K562 (cell line): Measurements from ENCODE around the gene COA6. TPM values are rescaled to one million over a fixed set of nuclear protein-coding genes. Genes with fewer than 3 reads are reported as not detected.

ENCODE experiments used
- ATAC-seq: fragments of 200-7000 bp; cut with Tn5 transposase; 3 replicates; pipeline ENCODE4 v1.9.1; 2020; ENCODE audit warnings: moderate library complexity
- BruUV-seq: library from RNA; stranded (reverse); fragments of 400-500 nt; replicated peaks from 2 replicates; lab custom pipeline; 2021; lab: Mats Ljungman, UMichigan
- CTCF ChIA-PET: fragments of 300-600 bp; formaldehyde crosslinking; extraction: SDS; loops from one replicate; lab custom pipeline; 2021; ENCODE audit warnings: low intra/inter-chr PET ratio; lab: Yijun Ruan, JAX
- POLR2A ChIA-PET: fragments of 300-600, 350-650 bp; sonication (Branson Sonifier 250); formaldehyde crosslinking; extraction: SDS; loops from one replicate; lab custom pipeline; 2021; ENCODE audit warnings: antibody characterized with exemption, inconsistent platforms; lab: Yijun Ruan, JAX
- DNase-seq, 4 experiments: peaks; one replicate each; pipeline versions ENCODE4 v3.0.0 to v3.0.0-alpha.2; 2011 to 2018; ENCODE audit warnings: low spot score in 3 of 4, mixed read lengths in 3 of 4; ENCODE audit errors: extremely low read depth in 1 of 4
- FAIRE-seq: peaks from 2 replicates; lab custom pipeline; 2011; peaks lifted over from hg19 to GRCh38; lab: Jason Lieb, UNC
- H2AFZ ChIP-seq: 2 replicates; pipeline ENCODE4 v1.6.0; 2011; ENCODE audit warnings: low read depth, low read length, control low read depth, inconsistent platforms
- H3K27ac ChIP-seq: fragments of 200-600 bp; 3 replicates; pipeline ENCODE4 v1.8.0; 2011; ENCODE audit warnings: low read depth, mild to moderate bottlenecking, control low read depth, inconsistent platforms, low read length, moderate library complexity, mixed read lengths; ENCODE audit errors: extremely low read depth
- H3K27me3 ChIP-seq, 2 experiments: fragments of 300-600 bp in 1 of 2; 2 replicates in 1 of 2; 3 replicates in 1 of 2; pipeline versions ENCODE4 v1.6.0 to v1.8.0; 2011; ENCODE audit warnings: inconsistent platforms in 2 of 2, low read length in 2 of 2, mild to moderate bottlenecking in 1 of 2, mixed read lengths in 1 of 2, moderate library complexity in 1 of 2; ENCODE audit not compliant: control insufficient read depth in 2 of 2, insufficient read depth in 2 of 2
- H3K36me3 ChIP-seq: fragments of 300-600 bp; 3 replicates; pipeline ENCODE4 v1.8.0; 2011; ENCODE audit warnings: mild to moderate bottlenecking, low read length, inconsistent platforms; ENCODE audit not compliant: control insufficient read depth, insufficient read depth
- H3K4me1 ChIP-seq, 2 experiments: fragments of 200-600 bp in 1 of 2; replicated peaks in 1 of 2; 2 replicates in 1 of 2; 3 replicates in 1 of 2; pipeline versions ENCODE4 v1.5.1 to v1.8.0; 2011; ENCODE audit warnings: inconsistent platforms in 2 of 2, low read length in 2 of 2, mild to moderate bottlenecking in 1 of 2, mixed read lengths in 1 of 2, moderate library complexity in 1 of 2; ENCODE audit not compliant: control insufficient read depth in 2 of 2, insufficient read depth in 2 of 2
- H3K4me2 ChIP-seq: 2 replicates; pipeline ENCODE4 v1.6.1; 2011; ENCODE audit warnings: low read length, control low read depth, inconsistent platforms, mixed read lengths; ENCODE audit not compliant: insufficient read depth
- H3K4me3 ChIP-seq: fragments of 200-600 bp; sonication (generic), shearing (Covaris generic); 2 replicates; pipeline ENCODE4 v1.5.1; 2016; ENCODE audit warnings: control low read depth, inconsistent platforms
- H3K79me2 ChIP-seq: fragments of 200-600 bp; 3 replicates; pipeline ENCODE4 v1.8.0; 2011; ENCODE audit warnings: low read length, inconsistent platforms; ENCODE audit not compliant: control insufficient read depth, insufficient read depth
- H3K9ac ChIP-seq, 2 experiments: 2 replicates each; pipeline versions ENCODE4 v1.6.0 to v1.6.1; 2011; ENCODE audit warnings: low read depth in 2 of 2, low read length in 2 of 2, control low read depth in 1 of 2, inconsistent platforms in 1 of 2, mild to moderate bottlenecking in 1 of 2, mixed read lengths in 1 of 2; ENCODE audit not compliant: insufficient read depth in 1 of 2
- H3K9me1 ChIP-seq: one replicate; pipeline ENCODE4 v1.6.0; 2011; ENCODE audit warnings: inconsistent platforms, mild to moderate bottlenecking, low read length, moderate library complexity; ENCODE audit not compliant: control insufficient read depth, insufficient read depth
- H3K9me3 ChIP-seq: replicated peaks from 2 replicates; pipeline ENCODE4 v1.5.1; 2011; ENCODE audit warnings: low read depth, low read length, inconsistent platforms; ENCODE audit not compliant: control insufficient read depth, insufficient read depth
- H4K20me1 ChIP-seq: replicated peaks from 2 replicates; pipeline ENCODE4 v1.6.1; 2011; ENCODE audit warnings: low read length, inconsistent platforms, mixed read lengths; ENCODE audit not compliant: control insufficient read depth, insufficient read depth
- C11orf30 ChIP-seq: fragments of 450-650 bp; IDR thresholded peaks from 2 replicates; pipeline ENCODE4 v1.6.1; 2016; ENCODE audit warnings: low read depth, mild to moderate bottlenecking
- CBX8 ChIP-seq: fragments of 200-600 bp; sonication (generic); IDR thresholded peaks from 2 replicates; pipeline ENCODE4 v1.6.1; 2012; ENCODE audit warnings: borderline replicate concordance, mixed run types, low read depth, mild to moderate bottlenecking, moderate library complexity, mixed read lengths, low read length, control low read depth, inconsistent platforms; ENCODE audit not compliant: poor library complexity, severe bottlenecking; ENCODE audit errors: extremely low read depth
- CLOCK ChIP-seq: fragments of 250-450 bp; sonication (Bioruptor Pico); IDR thresholded peaks from 2 replicates; pipeline ENCODE4 v1.4.0; 2020; ENCODE audit warnings: mild to moderate bottlenecking, moderate library complexity, borderline replicate concordance
- ILK ChIP-seq: fragments of 450-650 bp; IDR thresholded peaks from 2 replicates; pipeline ENCODE4 v1.6.1; 2016; ENCODE audit warnings: missing genetic modification characterization, low read depth, mild to moderate bottlenecking, missing compliant biosample characterization, moderate library complexity, borderline replicate concordance
- IRF9 ChIP-seq: fragments of 450-650 bp; IDR thresholded peaks from 2 replicates; pipeline ENCODE4 v1.6.1; 2016; ENCODE audit warnings: missing biosample characterization, missing genetic modification characterization
- KLF16 ChIP-seq: IDR thresholded peaks from 2 replicates; pipeline ENCODE4 v1.6.1; 2016; ENCODE audit warnings: antibody characterized with exemption
- PCBP2 ChIP-seq: fragments of 200-400 bp; formaldehyde crosslinking; IDR thresholded peaks from 2 replicates; pipeline ENCODE4 v1.6.1; 2018; ENCODE audit warnings: low read length, low read depth, mild to moderate bottlenecking, moderate library complexity; ENCODE audit not compliant: poor library complexity, severe bottlenecking
- RNF2 ChIP-seq: sonication (generic); IDR thresholded peaks from 2 replicates; pipeline ENCODE4 v1.6.1; 2016
- ZC3H11A ChIP-seq: IDR thresholded peaks from 2 replicates; pipeline ENCODE4 v1.6.1; 2012; ENCODE audit warnings: low read depth, low read length, improper control_type of control experiment
- ZNF12 ChIP-seq: sonication (generic); formaldehyde crosslinking; IDR thresholded peaks from 2 replicates; pipeline ENCODE4 v1.4.0; 2020; ENCODE audit warnings: mild to moderate bottlenecking, missing genetic modification reagents
- ZNF274 ChIP-seq: IDR thresholded peaks from 2 replicates; pipeline ENCODE4 v1.6.1; 2011; ENCODE audit warnings: low read depth, mild to moderate bottlenecking, low read length, moderate library complexity, borderline replicate concordance
- ZNF584 ChIP-seq: fragments of 200-800 bp; sonication (Bioruptor generic); IDR thresholded peaks from 2 replicates; pipeline ENCODE4 v1.6.1; 2016; ENCODE audit warnings: low read depth, mild to moderate bottlenecking, missing genetic modification characterization, missing compliant biosample characterization
- WGBS: fragments of 100-300 bp; shearing (Covaris generic); methylation state at CpG from one replicate; pipeline ENCODE4 v1.1.6; 2016; ENCODE audit warnings: low coverage, mixed read lengths; ENCODE audit not compliant: insufficient coverage; ENCODE audit errors: missing lambda C conversion rate; 5-methylcytosine and 5-hydroxymethylcytosine counted together
- in situ Hi-C: fragments of 300-500 bp; cut with MboI; formaldehyde crosslinking; loops from 4 replicates; pipeline ENCODE4 v1.15.0; 2018; ENCODE audit warnings: inconsistent platforms, mixed read lengths
- intact Hi-C: fragments of 100-400 bp; cut with micrococcal nuclease; formaldehyde crosslinking; loops from 2 replicates; pipeline ENCODE4 v1.14.2; 2022
- polyA plus RNA-seq, 8 experiments: library from polyadenylated mRNA; depleted of rRNA in 4 of 8; stranded (reverse) in 5 of 8; unstranded in 3 of 8; fragments of >200 nt; fragmentation: Nextera tagmentation in 2 of 8; fragmentation: Illumina TruSeq in 1 of 8; extraction: Ambion mirVana in 2 of 8; extraction: Trizol in 1 of 8; gene quantifications; 2 replicates each; pipeline versions ENCODE4 v1.2.1 to v1.2.3, GENCODE V29; 2011 to 2014; ENCODE audit warnings: inconsistent platforms in 1 of 8, missing spikeins in 1 of 8
- total RNA-seq, 7 experiments: library from RNA; depleted of rRNA in 6 of 7; stranded (reverse); fragments of >200 nt in 6 of 7; fragmentation: Illumina TruSeq in 2 of 7; extraction: Trizol in 2 of 7; gene quantifications; 2 replicates each; pipeline versions ENCODE4 v1.2.1 to v1.2.3, GENCODE V29; 2011 to 2021; ENCODE audit warnings: low replicate concordance in 1 of 7
- TF ChIP-seq, protein P1 (sequence below): sonication (generic); formaldehyde crosslinking; IDR thresholded peaks from 2 replicates; pipeline ENCODE4 v1.8.1; 2023; ENCODE audit warnings: mild to moderate bottlenecking, missing genetic modification reagents

COA6 gene
- total and polyA plus RNA-seq, 9 of the 15 experiments (the other 6 are each of a cell fraction or from before 2014, with no cell fraction given) = 77.7 to 187 (median 134) TPM

DNA sequence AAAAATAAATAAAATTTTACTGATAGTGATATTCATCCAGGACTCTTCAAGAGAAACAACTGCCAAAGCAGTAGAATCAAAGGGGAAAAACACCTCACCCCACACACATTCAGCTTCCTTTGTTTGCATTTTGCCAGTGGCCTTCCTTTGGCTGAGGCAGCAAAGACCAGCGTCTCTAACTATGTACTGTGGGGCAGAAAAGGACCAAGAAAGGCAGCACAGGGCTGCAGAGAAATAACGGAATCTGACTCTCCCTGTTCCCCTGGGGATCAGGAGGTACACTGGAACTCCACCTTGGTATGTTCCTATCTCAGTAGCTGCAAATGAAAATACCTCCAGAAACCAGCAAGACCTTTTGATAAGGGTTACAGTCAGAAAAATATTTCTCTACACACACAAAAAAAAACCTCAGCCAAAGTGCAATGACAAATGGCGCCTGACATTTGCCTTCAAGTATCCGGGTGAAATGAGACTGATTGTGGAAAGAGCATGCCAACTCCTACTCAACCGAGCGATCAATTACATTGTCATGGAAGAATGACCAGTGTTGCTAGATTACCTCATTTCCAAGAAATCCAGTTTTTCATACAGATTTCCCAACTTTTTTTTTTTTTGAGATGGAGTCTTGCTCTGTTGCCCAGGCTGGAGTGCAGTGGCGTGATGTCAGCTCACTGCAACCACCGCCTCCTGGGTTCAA lies 54.8 kb downstream of the COA6 start:
- DNase-seq (no peak), FAIRE-seq (no peak), ATAC-seq (no peak)
- Histone ChIP-seq H3K27me3 (no peaks in the 10 kb centered on the region), H3K4me3 (no peak overlapping the region), H4K20me1 (no peaks in the 10 kb centered on the region), H2AFZ (no peak overlapping the region), H3K79me2 (no peaks in the 10 kb centered on the region), H3K9ac (no peak overlapping the region), H3K4me2 (no peak overlapping the region), H3K4me1 (peaks cover 0 to 1% of the 10 kb centered on the region in 2 experiments; a peak in 2 of 5 replicates), H3K9me3 (no peaks in the 10 kb centered on the region), H3K36me3 (peaks cover 29% of the 10 kb centered on the region; the same call in 1 of the 3 replicates), H3K27ac (no peak overlapping the region), H3K9me1 (no peaks in the 10 kb centered on the region)
- POLR2A ChIA-PET = interaction anchor here (1.1 kb wide), 1 partner anchor 23 kb away, joined by 4 read pairs; no protein-coding TSS in a partner anchor
- intact Hi-C loops = no loop called here
- TF ChIP-seq KLF16 = no peak
- TF ChIP-seq C11orf30 = no peak
- TF ChIP-seq PCBP2 = no peak
- TF ChIP-seq ZNF12 = no peak
- TF ChIP-seq RNF2 = no peak
- TF ChIP-seq IRF9 (tag) = no peak
- no peak for TF ChIP-seq CBX8
- TF ChIP-seq CLOCK = no peak
- TF ChIP-seq, protein P1, sequence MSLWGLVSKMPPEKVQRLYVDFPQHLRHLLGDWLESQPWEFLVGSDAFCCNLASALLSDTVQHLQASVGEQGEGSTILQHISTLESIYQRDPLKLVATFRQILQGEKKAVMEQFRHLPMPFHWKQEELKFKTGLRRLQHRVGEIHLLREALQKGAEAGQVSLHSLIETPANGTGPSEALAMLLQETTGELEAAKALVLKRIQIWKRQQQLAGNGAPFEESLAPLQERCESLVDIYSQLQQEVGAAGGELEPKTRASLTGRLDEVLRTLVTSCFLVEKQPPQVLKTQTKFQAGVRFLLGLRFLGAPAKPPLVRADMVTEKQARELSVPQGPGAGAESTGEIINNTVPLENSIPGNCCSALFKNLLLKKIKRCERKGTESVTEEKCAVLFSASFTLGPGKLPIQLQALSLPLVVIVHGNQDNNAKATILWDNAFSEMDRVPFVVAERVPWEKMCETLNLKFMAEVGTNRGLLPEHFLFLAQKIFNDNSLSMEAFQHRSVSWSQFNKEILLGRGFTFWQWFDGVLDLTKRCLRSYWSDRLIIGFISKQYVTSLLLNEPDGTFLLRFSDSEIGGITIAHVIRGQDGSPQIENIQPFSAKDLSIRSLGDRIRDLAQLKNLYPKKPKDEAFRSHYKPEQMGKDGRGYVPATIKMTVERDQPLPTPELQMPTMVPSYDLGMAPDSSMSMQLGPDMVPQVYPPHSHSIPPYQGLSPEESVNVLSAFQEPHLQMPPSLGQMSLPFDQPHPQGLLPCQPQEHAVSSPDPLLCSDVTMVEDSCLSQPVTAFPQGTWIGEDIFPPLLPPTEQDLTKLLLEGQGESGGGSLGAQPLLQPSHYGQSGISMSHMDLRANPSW (CRISPR knock-in tag) = no peak
- TF ChIP-seq ZNF274 = no peak
- no peak for TF ChIP-seq ZNF584 (CRISPR knock-in tag)
- TF ChIP-seq ILK = no peak
- no peak for TF ChIP-seq ZC3H11A
- CTCF ChIA-PET = no interaction called here
- BruUV-seq = no TSS peak
- in situ Hi-C loops = no loop called here
- WGBS = 83% methylated on average over 8 of the region's 8 CpGs
